Measurements from ENCODE around the gene ITGAX.
A peak's percentile ranks its signal among the peaks of the same experiment; 100 is the strongest.

ITGAX gene

GRCh38 chr16:31376705-31377104 is 21.7 kb downstream of the ITGAX start:
- DNase-seq, result no peak

- DNase-seq, result peak; percentile 14
These were observed 22.4 kb downstream of the ITGAX start for GRCh38 chr16:31377210-31377903.

- no peak for DNase-seq
These were observed 25.2 kb downstream of the ITGAX start for GRCh38 chr16:31380201-31380600.

GRCh38 chr16:31382485-31383161 is 27.6 kb downstream of the ITGAX start:
- peak; percentile 66 for DNase-seq

GRCh38 chr16:31385680-31386079 is 30.7 kb downstream of the ITGAX start:
- DNase-seq, result no peak

GRCh38 chr16:31386157-31386984 is 31.4 kb downstream of the ITGAX start:
- DNase-seq, result peak; percentile 42

GRCh38 chr16:31388535-31388934 is 33.6 kb downstream of the ITGAX start:
- DNase-seq, result no peak

- DNase-seq, result no peak
These were observed 35.6 kb downstream of the ITGAX start for GRCh38 chr16:31390504-31391041.

- DNase-seq, result no peak
These were observed 38.1 kb downstream of the ITGAX start, which contains the start of gene ITGAD for GRCh38 chr16:31393056-31393455. TSS of gene ITGAD (plus strand) at chr16:31393335. CDS start at chr16:31393361, 26 bp downstream.

GRCh38 chr16:31395647-31396046 is 40.7 kb downstream of the ITGAX start:
- DNase-seq, result no peak

- DNase-seq, result no peak
These were observed 42.2 kb downstream of the ITGAX start for GRCh38 chr16:31397096-31397660.

GRCh38 chr16:31397701-31398100 is 42.7 kb downstream of the ITGAX start:
- no peak for DNase-seq

GRCh38 chr16:31400191-31400590 is 45.2 kb downstream of the ITGAX start:
- DNase-seq, result peak; percentile 26

GRCh38 chr16:31401436-31401835 is 46.5 kb downstream of the ITGAX start:
- DNase-seq, result no peak

- DNase-seq, result no peak
These were observed 47.7 kb downstream of the ITGAX start for GRCh38 chr16:31402687-31403086.

- no peak for DNase-seq
These were observed 48.8 kb downstream of the ITGAX start for GRCh38 chr16:31403590-31404352.

- DNase-seq, result no peak
These were observed 49.5 kb downstream of the ITGAX start for GRCh38 chr16:31404353-31405064.

- no peak for DNase-seq
These were observed 52.4 kb downstream of the ITGAX start for GRCh38 chr16:31407406-31407805.

- DNase-seq, result no peak
These were observed 54.5 kb downstream of the ITGAX start for GRCh38 chr16:31409433-31409832.

- DNase-seq, result no peak
These were observed 55.1 kb downstream of the ITGAX start for GRCh38 chr16:31410082-31410481.

Measured in CD4-positive, alpha-beta T cell treated with Interleukin-17A for 1 hour (primary cell).